A549 (cell line): ENCODE results near the gene SYNE2.

Source experiments
- CTCF ChIP-seq: fragments of >200 bp; sonication (Bioruptor Twin); formaldehyde crosslinking; IDR thresholded peaks from 3 replicates; pipeline ENCODE4 v1.5.1; 2016
- NR3C1 ChIP-seq: fragments of >200 bp; sonication (Bioruptor Twin); formaldehyde crosslinking; IDR thresholded peaks from 3 replicates; pipeline ENCODE4 v1.6.1; 2017
- POLR2AphosphoS2 ChIP-seq: conservative IDR thresholded peaks from 2 replicates; pipeline ENCODE4 v1.6.1; 2012; ENCODE audit warnings: low read length, improper control_type of control experiment, inconsistent platforms
- ZNF302 ChIP-seq: fragments of 250-450 bp; sonication (Bioruptor Pico); IDR thresholded peaks from 2 replicates; pipeline ENCODE4 v1.9.0; 2021; ENCODE audit warnings: inconsistent platforms, mild to moderate bottlenecking, moderate library complexity

- TF ChIP-seq CTCF (no peak), ZNF302 (CRISPR knock-in tag) (no peak), POLR2AphosphoS2 (no peak), NR3C1 (no peak)
Measured at GRCh38 chr14:64235652-64236640, 383.1 kb downstream of the SYNE2 start.
